ENCODE data around the gene PORCN. TPM values are rescaled to one million over a fixed set of nuclear protein-coding genes. Genes with fewer than 3 reads are reported as not detected.

Gene PORCN
- polyA plus RNA-seq, 1 donor: 7.0 TPM

DNA sequence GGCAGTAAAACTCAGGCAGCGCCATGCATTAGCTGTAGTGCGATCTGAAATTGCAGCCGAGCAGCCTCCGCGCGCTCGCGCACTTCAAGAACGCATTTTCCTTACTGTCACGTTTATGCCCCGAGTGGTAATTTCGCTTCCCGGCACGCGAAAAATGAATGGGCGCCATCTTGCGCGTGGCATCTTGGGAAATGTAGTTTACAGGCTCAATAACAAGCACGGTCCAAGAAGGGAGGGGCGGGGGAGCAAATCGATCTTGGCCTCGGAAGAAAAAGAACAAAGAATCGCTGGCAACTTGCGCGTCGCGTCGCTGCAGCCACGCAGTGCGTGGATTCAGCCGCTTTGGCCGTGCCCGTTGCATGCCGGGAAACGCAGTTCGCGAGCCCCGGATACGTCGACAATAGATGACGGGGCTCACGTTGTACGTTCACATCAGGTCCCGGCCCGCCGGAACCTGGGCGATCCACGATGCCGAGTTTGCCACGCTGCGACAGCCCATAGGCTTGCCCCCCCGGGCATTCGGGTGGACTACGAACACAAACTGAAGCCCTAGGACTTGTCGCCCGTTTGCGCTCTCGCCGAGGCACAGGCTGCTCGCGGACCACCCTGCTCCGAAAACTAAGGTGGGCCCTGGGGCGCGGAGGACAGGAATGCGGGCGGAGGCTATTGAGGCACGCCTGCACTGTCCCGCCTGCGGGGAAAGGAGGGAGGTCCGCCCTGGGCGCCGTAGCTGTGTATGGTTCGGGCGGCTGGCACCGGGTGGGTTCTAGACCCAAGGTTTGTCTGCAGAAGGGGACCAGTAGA lies 32.8 kb upstream of the PORCN start, which contains the start of gene FTSJ1:
Gene FTSJ1, plus strand, starts transcription at position 426 of the 804 bp plus-strand sequence. CDS start 1,849 bp downstream, outside the sequence.
- DNase-seq: peak; percentile 74

GRCh38 chrX:48476919-48477318 lies 31.9 kb upstream of the PORCN start:
- DNase-seq: no peak

DNA sequence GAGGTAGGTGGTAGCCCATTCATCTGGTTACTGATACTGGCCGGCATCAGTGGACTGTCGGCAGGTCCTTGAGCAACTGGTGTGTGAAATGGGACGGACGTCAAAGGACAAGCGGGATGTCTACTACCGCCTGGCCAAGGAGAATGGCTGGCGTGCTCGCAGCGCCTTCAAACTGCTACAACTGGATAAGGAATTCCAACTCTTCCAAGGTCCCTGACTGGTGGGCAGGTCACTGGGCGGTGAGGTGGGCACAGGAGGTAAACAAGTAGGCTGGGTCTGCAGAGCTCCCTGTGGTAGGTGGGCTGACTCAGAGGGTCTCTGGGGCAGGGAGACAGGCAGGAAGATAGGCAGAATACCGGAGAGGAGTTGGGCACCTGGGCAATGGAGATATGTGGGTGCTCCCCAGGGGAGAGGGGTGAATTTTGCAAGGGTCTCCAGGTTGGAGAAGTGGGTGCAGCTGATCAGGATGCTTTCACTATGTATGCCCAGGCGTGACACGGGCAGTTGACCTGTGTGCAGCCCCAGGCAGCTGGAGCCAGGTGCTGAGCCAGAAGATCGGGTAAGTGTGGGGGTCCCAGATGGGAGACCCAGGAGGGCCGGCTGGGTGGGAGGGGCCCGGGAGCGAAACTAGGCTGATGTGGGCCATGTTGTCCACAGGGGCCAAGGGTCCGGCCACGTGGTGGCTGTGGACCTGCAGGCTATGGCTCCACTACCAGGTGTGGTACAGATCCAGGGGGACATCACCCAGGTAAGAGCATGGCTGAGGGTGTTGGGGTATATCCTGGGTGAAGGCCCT lies 30.6 kb upstream of the PORCN start:
- no peak for DNase-seq

- DNase-seq: no peak
Observed at GRCh38 chrX:48478806-48479205, 30.0 kb upstream of the PORCN start.

DNA sequence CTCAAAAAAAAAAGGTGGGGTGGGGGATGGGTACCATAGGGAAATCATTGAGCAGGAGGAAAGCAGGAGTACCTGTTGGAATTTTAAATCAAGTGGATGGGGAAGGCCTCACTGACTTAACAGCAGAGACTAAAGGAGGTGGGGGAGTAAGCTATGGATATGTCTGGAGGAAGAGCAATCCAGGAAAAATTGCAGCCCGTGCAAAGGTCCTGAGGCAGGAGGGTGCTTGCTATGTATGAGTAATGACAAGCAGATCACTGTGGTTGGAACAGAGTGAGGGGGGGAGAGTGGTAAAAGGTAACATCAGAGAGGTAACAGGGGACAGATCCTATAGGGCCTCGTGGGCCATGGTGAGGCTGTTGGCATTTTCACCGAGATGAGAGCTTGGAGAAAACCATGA lies 28.6 kb upstream of the PORCN start:
- DNase-seq: no peak

DNA sequence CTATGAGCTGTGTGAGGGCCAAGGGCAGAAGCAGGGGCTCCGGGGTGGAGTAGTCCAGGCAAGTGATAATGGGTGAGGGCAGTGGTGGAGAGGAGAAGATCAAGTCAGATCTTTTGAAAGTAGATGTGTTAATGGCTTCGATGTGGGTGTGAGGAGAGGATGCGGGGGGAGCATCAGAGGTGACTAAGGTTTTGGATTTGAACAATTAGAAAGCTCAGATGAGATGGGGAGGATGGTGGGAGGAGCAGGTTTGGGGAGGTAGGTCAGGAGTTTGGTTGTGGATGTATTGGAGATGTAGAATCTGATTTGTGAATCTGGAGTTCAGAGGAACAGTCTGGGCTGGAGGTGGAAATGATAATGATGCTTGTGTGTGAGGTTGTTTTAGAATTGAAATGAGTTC lies 28.2 kb upstream of the PORCN start:
- no peak for DNase-seq

DNA sequence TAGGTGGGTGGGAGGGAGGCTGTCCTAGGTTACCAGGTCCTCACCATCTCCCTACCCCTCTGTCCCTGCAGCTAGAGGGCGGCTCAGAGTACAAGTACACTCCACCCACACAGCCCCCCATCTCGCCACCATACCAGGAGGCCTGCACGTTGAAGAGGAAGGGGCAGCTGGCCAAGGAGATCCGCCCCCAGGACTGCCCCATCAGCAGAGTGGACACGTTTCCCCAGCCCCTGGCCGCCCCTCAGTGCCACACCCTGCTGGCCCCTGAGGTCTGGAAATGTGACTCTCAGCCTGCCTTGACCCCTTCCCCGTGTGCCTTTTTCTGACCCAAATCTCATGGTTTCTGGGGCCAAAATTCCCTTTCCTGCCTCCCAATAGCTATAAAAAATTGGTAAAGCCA lies 26.3 kb upstream of the PORCN start:
- no peak for DNase-seq

GRCh38 chrX:48487362-48487798 lies 21.4 kb upstream of the PORCN start:
- DNase-seq: no peak

DNA sequence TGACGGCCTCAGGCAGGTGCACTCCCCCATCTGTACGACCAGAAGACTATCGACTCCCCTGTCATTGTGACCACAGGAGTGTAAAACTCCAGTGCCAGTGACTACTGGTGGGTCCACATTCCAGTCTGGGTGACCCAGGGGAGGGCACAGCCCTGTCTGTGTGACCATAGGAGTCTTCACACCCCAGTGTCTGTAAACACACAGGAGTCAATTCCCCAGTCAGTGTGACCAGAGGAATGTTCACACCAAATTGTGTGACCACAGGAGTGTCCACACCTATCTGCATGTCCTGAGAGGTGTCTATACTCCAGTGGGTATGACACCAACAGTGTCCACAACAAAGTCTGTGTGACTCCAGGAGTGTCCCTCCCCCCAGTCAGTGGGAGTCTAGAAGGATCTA lies 20.8 kb upstream of the PORCN start:
- no peak for DNase-seq

GRCh38 chrX:48489296-48489695 lies 19.5 kb upstream of the PORCN start:
- DNase-seq: no peak

DNA sequence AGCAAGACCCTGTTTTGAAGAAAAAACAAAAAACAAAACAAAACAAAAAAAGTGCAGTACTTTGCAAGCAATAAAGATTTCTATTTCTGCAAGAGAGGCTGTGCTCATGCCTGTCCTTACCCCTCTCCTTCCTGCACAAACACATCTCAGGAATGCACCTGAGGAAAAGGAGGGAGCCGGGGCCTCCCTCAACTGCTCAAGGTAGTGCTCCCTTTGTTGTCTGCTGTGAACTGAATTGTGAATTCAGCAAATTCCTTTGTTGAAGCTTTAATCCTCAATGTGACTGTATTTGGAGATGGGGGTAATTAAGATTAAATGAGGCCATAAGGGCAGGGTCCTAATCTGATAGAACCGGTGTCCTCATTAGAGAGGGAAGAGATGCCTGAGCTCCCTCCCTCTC lies 18.9 kb upstream of the PORCN start:
- DNase-seq: no peak

GRCh38 chrX:48490661-48491060 lies 18.1 kb upstream of the PORCN start:
- no peak for DNase-seq

DNA sequence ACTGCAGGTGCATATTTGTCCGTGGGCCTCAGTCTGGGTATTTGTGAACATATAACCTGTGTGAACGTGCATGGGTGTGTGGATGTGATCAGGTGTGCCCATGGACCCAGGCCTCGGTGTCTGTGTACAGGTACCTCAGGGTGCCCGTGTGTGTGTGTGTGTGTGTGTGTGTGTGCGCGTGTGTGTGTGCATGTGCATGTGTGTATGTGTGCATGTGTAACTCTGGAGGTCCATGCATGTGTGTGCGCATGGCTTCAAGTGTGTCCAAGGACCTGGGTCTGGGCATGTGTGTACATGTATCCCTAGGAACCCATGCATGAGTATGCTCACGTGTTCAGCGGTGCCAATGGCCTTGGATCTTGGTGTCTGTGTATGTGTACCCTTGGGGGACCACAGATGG lies 17.0 kb upstream of the PORCN start:
- no peak for DNase-seq

DNA sequence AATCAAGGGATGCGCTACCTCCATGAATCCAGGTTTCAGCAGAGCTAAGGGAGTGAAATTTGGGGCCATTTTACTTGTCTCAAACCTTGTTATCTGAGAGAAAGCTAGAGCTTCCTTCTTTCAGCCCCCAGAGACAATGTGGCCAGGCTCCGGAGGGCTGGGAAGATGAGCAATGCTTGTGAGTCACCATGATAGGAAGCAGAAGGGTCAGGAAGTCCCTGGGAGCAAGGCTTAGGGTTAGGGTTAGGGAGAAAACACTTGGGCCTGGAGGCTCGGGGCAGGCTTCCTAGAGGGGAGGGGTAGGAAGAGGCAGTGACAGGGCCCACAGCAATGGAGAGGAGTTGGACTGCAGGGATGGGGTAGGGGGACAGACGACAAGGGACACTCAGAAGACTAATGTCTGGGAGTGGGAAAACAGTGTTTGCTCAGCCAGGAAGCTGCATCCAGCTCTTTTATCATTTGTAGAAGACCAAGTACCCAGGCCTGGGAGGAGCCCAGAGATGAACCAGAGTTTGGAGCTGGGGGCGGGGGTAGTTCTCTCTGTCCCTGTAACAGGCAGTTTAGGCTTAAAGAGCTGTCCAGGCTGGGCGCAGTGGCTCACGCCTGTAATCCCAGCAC lies 16.4 kb upstream of the PORCN start:
- no peak for DNase-seq

GRCh38 chrX:48493890-48494364 lies 14.9 kb upstream of the PORCN start:
- DNase-seq: no peak

DNA sequence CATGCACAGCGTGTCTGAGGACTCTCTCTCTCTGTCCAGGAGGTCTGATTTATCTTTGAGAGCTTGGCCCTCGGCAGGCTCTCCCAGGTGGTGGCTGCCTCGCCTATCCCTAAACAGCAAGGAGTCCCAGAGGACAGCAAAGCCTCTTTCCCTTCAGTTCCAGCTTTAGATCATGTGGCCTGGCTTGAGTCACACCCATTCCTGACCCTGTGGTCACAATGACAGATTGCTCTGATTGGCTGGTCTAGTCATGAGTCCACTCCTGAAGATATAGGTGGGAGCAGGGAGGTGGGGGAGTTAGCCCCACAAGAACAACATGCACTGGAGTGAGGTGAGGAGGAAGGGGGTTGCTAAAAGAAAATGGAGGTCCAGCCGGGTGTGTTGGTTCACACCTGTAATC lies 12.1 kb upstream of the PORCN start:
- DNase-seq: no peak

- no peak for DNase-seq
Observed at GRCh38 chrX:48497871-48498270, 10.9 kb upstream of the PORCN start.

DNA sequence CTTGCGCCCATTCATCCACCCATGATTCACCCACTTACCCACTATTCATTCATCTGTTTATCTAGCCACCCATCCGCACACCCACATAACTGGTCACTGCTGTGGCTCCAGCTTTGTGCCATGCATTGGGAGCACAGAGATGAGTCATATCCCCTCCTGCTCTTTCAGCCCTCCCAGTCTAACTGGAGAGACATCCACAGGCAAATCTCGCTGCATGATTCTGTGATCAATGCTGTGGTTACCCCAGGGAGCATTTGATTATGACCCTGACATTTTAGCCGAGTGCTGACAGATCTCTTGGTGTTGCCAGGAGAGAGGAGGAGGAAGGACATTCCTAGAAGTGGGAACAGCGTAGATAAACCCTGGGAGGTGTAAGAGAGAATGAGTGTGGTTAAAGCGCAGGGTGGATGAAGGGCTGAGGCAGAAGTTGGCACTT lies 10.4 kb upstream of the PORCN start:
- DNase-seq: no peak

DNA sequence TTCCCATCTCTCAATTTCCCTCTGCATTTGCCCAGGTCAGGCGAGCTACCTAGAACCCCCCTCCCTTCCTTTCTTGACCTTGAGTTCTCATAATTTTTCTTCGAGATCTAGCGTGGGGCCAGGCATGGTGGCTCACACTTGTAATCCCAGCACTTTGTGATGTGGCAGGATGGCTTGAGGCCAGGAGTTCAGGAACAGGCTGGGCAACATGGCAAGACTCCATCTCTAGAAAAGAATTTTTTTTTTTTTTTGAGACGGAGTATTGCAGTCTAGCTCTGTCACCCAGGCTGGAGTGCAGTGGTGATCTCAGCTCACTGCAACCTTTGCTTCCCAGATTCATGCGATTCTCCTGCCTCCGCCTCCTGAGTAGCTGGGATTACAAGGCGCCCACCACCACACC lies 4.5 kb upstream of the PORCN start:
- no peak for DNase-seq

- DNase-seq: no peak
Observed at GRCh38 chrX:48505481-48505880, 3.3 kb upstream of the PORCN start.

GRCh38 chrX:48507246-48507645 lies 1.5 kb upstream of the PORCN start:
- DNase-seq: no peak

- no peak for DNase-seq
Observed at GRCh38 chrX:48509245-48509590, 426 bp downstream of the PORCN start.

DNA sequence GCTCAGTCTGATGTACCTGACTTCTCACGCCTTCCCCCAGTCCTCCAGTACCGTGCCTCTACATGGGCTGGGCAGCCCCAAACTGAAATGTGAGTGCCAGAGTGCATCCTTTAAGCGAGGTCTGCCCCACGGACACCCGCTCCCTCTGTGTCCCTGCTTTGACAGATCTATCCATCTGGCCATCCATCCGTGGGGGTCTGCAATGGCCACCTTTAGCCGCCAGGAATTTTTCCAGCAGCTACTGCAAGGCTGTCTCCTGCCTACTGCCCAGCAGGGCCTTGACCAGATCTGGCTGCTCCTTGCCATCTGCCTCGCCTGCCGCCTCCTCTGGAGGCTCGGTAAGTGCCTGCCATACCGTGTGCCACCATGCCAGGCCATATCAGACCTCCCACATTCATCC lies 827 bp downstream of the PORCN start:
- no peak for DNase-seq
